Adrenal gland (tissue), 5 donors: ENCODE measurements around the gene TLK1.

Experiments
- CTCF ChIP-seq, 6 experiments: fragments of 450-650 bp in 4 of 6; fragments of 200-600 bp in 2 of 6; sonication (generic) in 1 of 6; IDR thresholded peaks; 1 replicate in 5 of 6; 2 replicates in 1 of 6; pipeline versions ENCODE4 v1.5.1 to v1.8.0; 2016 to 2021; ENCODE audit warnings: antibody characterized with exemption in 6 of 6, mild to moderate bottlenecking in 2 of 6, moderate library complexity in 1 of 6
- POLR2A ChIP-seq, 2 donors: fragments of 450-650 bp; IDR thresholded peaks; one replicate each; pipeline ENCODE4 v1.6.1; 2017; ENCODE audit warnings: antibody characterized with exemption in 2 of 2, mild to moderate bottlenecking in 2 of 2, moderate library complexity in 1 of 2
- donor health status: DM: no; HTN: no; CAD: no.

- TF ChIP-seq CTCF (IDR thresholded peaks at IDR 0.05) (no peak), POLR2A (IDR thresholded peaks at IDR 0.05) (no peak)
Observed at GRCh38 chr2:171163261-171163660, 2.6 kb upstream of the TLK1 start.
